Liver (tissue), 9 donors: ENCODE measurements around the gene PEAK1. TPM values are rescaled to one million over a fixed set of nuclear protein-coding genes. Genes with fewer than 3 reads are reported as not detected.

ENCODE experiments used
- DNase-seq: peaks from one replicate; pipeline ENCODE4 v3.0.0-alpha.2; 2017; ENCODE audit warnings: low spot score
- H3K27ac ChIP-seq, 2 donors: one replicate each; pipeline ENCODE4 v1.7.0; 2013; ENCODE audit warnings: inconsistent platforms in 2 of 2, low read length in 2 of 2, control low read depth in 1 of 2, low read depth in 1 of 2, mild to moderate bottlenecking in 1 of 2
- H3K27me3 ChIP-seq, 4 donors: one replicate each; pipeline versions ENCODE4 v1.6.1 to v1.7.0; 2013; ENCODE audit warnings: low read length in 3 of 4, inconsistent platforms in 1 of 4, mild to moderate bottlenecking in 1 of 4, moderate library complexity in 1 of 4; ENCODE audit not compliant: control insufficient read depth in 4 of 4, insufficient read depth in 4 of 4
- H3K36me3 ChIP-seq, 4 donors: one replicate each; pipeline versions ENCODE4 v1.6.1 to v1.7.0; 2013; ENCODE audit warnings: low read length in 3 of 4, mild to moderate bottlenecking in 3 of 4, low read depth in 1 of 4, moderate library complexity in 1 of 4; ENCODE audit not compliant: control insufficient read depth in 4 of 4, insufficient read depth in 3 of 4
- H3K4me1 ChIP-seq, 4 donors: one replicate each; pipeline versions ENCODE4 v1.6.1 to v1.7.0; 2013; ENCODE audit warnings: low read length in 3 of 4, mild to moderate bottlenecking in 3 of 4, moderate library complexity in 1 of 4; ENCODE audit not compliant: control insufficient read depth in 4 of 4, insufficient read depth in 4 of 4
- H3K4me3 ChIP-seq, 3 donors: one replicate each; pipeline versions ENCODE4 v1.6.1 to v1.7.0; 2013; ENCODE audit warnings: low read length in 3 of 3, control low read depth in 1 of 3, low read depth in 1 of 3, mild to moderate bottlenecking in 1 of 3
- H3K9ac ChIP-seq, 2 donors: one replicate each; pipeline ENCODE4 v1.7.0; 2013; ENCODE audit warnings: low read length in 2 of 2, mild to moderate bottlenecking in 2 of 2, moderate library complexity in 2 of 2, control low read depth in 1 of 2, low read depth in 1 of 2
- H3K9me3 ChIP-seq, 4 donors: one replicate each; pipeline versions ENCODE4 v1.6.1 to v1.7.0; 2013; ENCODE audit warnings: low read length in 3 of 4; ENCODE audit not compliant: control insufficient read depth in 4 of 4
- CTCF ChIP-seq: fragments of 150-350 bp; IDR thresholded peaks from 2 replicates; pipeline ENCODE4 v1.5.1; 2017; ENCODE audit warnings: improper control_type of control experiment, low read depth, low read length; ENCODE audit not compliant: missing input control
- FOXA1 ChIP-seq: IDR thresholded peaks from 2 replicates; pipeline ENCODE4 v1.6.1; 2016; ENCODE audit warnings: antibody characterized with exemption
- FOXA2 ChIP-seq: IDR thresholded peaks from 2 replicates; pipeline ENCODE4 v1.6.1; 2016; ENCODE audit warnings: antibody characterized with exemption
- HNF4A ChIP-seq, 2 donors: conservative IDR thresholded peaks; 2 replicates each; pipeline ENCODE4 v1.6.1; 2016; ENCODE audit warnings: antibody characterized with exemption in 2 of 2, mild to moderate bottlenecking in 2 of 2
- JUND ChIP-seq, 2 donors: IDR thresholded peaks; 2 replicates each; pipeline ENCODE4 v1.6.1; 2016; ENCODE audit warnings: antibody characterized with exemption in 2 of 2
- MAX ChIP-seq: IDR thresholded peaks from 2 replicates; pipeline ENCODE4 v1.6.1; 2016; ENCODE audit warnings: antibody characterized with exemption
- RAD21 ChIP-seq, 2 donors: IDR thresholded peaks; 2 replicates each; pipeline ENCODE4 v1.6.1; 2016; ENCODE audit warnings: antibody characterized with exemption in 2 of 2, mild to moderate bottlenecking in 2 of 2
- RXRA ChIP-seq, 2 donors: IDR thresholded peaks; 2 replicates each; pipeline ENCODE4 v1.6.1; 2017 to 2018; ENCODE audit warnings: antibody characterized with exemption in 2 of 2, mild to moderate bottlenecking in 1 of 2
- YY1 ChIP-seq: IDR thresholded peaks from 2 replicates; pipeline ENCODE4 v1.6.1; 2016; ENCODE audit warnings: antibody characterized with exemption, mild to moderate bottlenecking
- ZBTB33 ChIP-seq: IDR thresholded peaks from 2 replicates; pipeline ENCODE4 v1.6.1; 2016; ENCODE audit warnings: antibody characterized with exemption
- WGBS: extraction: QIAGEN DNeasy Blood & Tissue Kit; methylation state at CpG from one replicate; pipeline ENCODE4 v1.1.7; 2013; 5-methylcytosine and 5-hydroxymethylcytosine counted together
- polyA plus RNA-seq, 2 donors: library from polyadenylated mRNA; stranded (reverse) in 1 of 2; unstranded in 1 of 2; fragments of 200-250 nt in 1 of 2; fragments of >200 nt in 1 of 2; fragmentation: Nextera tagmentation in 1 of 2; extraction: Ambion mirVana in 1 of 2; gene quantifications; one replicate each; pipeline versions ENCODE4 v1.2.1 to v1.2.3, GENCODE V29; 2013 to 2015
- total RNA-seq, 2 donors: library from RNA; depleted of rRNA; stranded (reverse); fragments of >200 nt; gene quantifications; one replicate each; pipeline ENCODE4 v1.2.3, GENCODE V29; 2014
- TF ChIP-seq, protein P1 (sequence below): IDR thresholded peaks from 2 replicates; pipeline ENCODE4 v1.6.1; 2016; ENCODE audit warnings: antibody characterized with exemption, mild to moderate bottlenecking
- TF ChIP-seq, protein P2 (sequence below): IDR thresholded peaks from 2 replicates; pipeline ENCODE4 v1.6.1; 2016; ENCODE audit warnings: antibody characterized with exemption
- donor health status: healthy.
- donor health status: healthy.
- donor health status: healthy.
- donor health status: healthy.
- donor health status: healthy.

The PEAK1 gene
- total and polyA plus RNA-seq, 4 donors = 1.8 to 14.9 (median 5.8) TPM

DNA sequence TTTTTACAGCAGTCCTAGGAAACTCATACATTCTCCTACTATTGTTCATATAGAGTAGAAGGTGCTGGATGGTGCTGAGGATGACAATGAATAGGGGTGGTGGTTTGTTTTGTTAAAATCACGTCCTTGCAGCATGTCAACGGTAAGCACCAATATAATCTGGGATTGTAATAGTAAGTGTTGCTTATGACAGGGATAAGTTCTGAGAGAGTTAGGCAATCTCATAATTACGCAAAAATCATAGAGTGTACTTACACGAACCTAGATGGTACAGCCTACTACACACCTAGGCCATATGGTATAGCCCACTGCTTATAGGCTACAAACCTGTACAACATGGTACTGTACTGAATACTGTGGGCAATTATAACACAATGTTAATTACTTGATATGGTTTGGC, 284.7 kb downstream of the PEAK1 start (continued):
- TF ChIP-seq, protein P1, sequence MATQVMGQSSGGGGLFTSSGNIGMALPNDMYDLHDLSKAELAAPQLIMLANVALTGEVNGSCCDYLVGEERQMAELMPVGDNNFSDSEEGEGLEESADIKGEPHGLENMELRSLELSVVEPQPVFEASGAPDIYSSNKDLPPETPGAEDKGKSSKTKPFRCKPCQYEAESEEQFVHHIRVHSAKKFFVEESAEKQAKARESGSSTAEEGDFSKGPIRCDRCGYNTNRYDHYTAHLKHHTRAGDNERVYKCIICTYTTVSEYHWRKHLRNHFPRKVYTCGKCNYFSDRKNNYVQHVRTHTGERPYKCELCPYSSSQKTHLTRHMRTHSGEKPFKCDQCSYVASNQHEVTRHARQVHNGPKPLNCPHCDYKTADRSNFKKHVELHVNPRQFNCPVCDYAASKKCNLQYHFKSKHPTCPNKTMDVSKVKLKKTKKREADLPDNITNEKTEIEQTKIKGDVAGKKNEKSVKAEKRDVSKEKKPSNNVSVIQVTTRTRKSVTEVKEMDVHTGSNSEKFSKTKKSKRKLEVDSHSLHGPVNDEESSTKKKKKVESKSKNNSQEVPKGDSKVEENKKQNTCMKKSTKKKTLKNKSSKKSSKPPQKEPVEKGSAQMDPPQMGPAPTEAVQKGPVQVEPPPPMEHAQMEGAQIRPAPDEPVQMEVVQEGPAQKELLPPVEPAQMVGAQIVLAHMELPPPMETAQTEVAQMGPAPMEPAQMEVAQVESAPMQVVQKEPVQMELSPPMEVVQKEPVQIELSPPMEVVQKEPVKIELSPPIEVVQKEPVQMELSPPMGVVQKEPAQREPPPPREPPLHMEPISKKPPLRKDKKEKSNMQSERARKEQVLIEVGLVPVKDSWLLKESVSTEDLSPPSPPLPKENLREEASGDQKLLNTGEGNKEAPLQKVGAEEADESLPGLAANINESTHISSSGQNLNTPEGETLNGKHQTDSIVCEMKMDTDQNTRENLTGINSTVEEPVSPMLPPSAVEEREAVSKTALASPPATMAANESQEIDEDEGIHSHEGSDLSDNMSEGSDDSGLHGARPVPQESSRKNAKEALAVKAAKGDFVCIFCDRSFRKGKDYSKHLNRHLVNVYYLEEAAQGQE = no peak
- TF ChIP-seq FOXA1 = no peak

- 99% methylated on average over 1 of the region's 1 CpG for WGBS
- H3K36me3 ChIP-seq = peaks cover 0 to 7% (median 4%) of the 10 kb centered on the region in 4 donors
- no peak for DNase-seq
These were observed 289.5 kb downstream of the PEAK1 start for GRCh38 chr15:77130315-77130930.

More at GRCh38 chr15:77130315-77130930, 289.5 kb downstream of the PEAK1 start:
- H3K9ac ChIP-seq = no peak overlapping the region
- H3K9me3 ChIP-seq = no peaks in the 10 kb centered on the region
- TF ChIP-seq ZBTB33 (no peak), HNF4A (conservative IDR thresholded peaks at IDR 0.05) (no peak), JUND (IDR thresholded peaks at IDR 0.05) (no peak), CTCF (no peak), RAD21 (IDR thresholded peaks at IDR 0.05) (no peak), RXRA (IDR thresholded peaks at IDR 0.05) (no peak), FOXA2 (no peak), MAX (no peak), YY1 (no peak)
- TF ChIP-seq, protein P2, sequence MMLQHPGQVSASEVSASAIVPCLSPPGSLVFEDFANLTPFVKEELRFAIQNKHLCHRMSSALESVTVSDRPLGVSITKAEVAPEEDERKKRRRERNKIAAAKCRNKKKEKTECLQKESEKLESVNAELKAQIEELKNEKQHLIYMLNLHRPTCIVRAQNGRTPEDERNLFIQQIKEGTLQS = no peak
- no peak overlapping the region for H3K27ac ChIP-seq
- no peaks in the 10 kb centered on the region for H3K27me3 ChIP-seq
- H3K4me3 ChIP-seq = no peak overlapping the region
- peaks cover 0 to 3% (median 0%) of the 10 kb centered on the region in 4 donors for H3K4me1 ChIP-seq
